Left lung (tissue), 10 donors: ENCODE data around the gene DIP2B. TPM values are rescaled to one million over a fixed set of nuclear protein-coding genes. Genes with fewer than 3 reads are reported as not detected.
"Not testable (repeated sequence)": the region's sequence is repeated elsewhere in the genome, so short reads cannot be mapped to it uniquely, and the experiment has no call there.

Experiments used
- ATAC-seq: fragments of 200-7000 bp; cut with Tn5 transposase; one replicate; pipeline ENCODE4 v1.9.1; 2020; ENCODE audit warnings: moderate library complexity
- DNase-seq, 4 donors: peaks; one replicate each; pipeline ENCODE4 v3.0.0-alpha.2; 2013 to 2020
- H3K27ac ChIP-seq, 2 donors: fragments of 200-600 bp; sonication (generic) in 1 of 2; one replicate each; pipeline versions ENCODE4 v1.5.0 to v1.8.0; 2020 to 2021
- H3K27me3 ChIP-seq, 2 donors: fragments of 200-600 bp; sonication (generic) in 1 of 2; one replicate each; pipeline versions ENCODE4 v1.5.0 to v1.8.0; 2020 to 2021
- H3K36me3 ChIP-seq, 2 donors: fragments of 200-600 bp; sonication (generic) in 1 of 2; one replicate each; pipeline versions ENCODE4 v1.5.0 to v1.8.0; 2020 to 2021
- H3K4me1 ChIP-seq, 2 donors: fragments of 200-600 bp; one replicate each; pipeline ENCODE4 v1.8.0; 2021
- H3K4me3 ChIP-seq, 2 donors: fragments of 200-600 bp; sonication (generic) in 1 of 2; one replicate each; pipeline versions ENCODE4 v1.5.0 to v1.8.0; 2020 to 2021; ENCODE audit warnings: mild to moderate bottlenecking in 1 of 2
- H3K9me3 ChIP-seq, 2 donors: fragments of 200-600 bp; sonication (generic) in 1 of 2; one replicate each; pipeline versions ENCODE4 v1.5.0 to v1.8.0; 2020 to 2021
- intact Hi-C, 2 donors: fragments of 100-400 bp; cut with DNase I; formaldehyde crosslinking; loops; one replicate each; pipeline versions ENCODE4 v1.11.2 to v1.14.2; 2022
- polyA plus RNA-seq, 6 donors: library from polyadenylated mRNA; unstranded; fragments of 120-200 nt; gene quantifications; one replicate each; pipeline ENCODE4 v1.2.1, GENCODE V29; 2013; ENCODE audit not compliant: insufficient read length in 6 of 6
- total RNA-seq, 2 donors: library from RNA; stranded (reverse); fragmentation: NEBNext Ultra II Directional; extraction: Animal tissue kit (Norgen Biotek cat#: 25700); gene quantifications; one replicate each; pipeline ENCODE4 v1.2.1, GENCODE V29; 2021
- TF ChIP-seq, protein P1 (sequence below), 2 donors: fragments of 200-600 bp; sonication (generic) in 1 of 2; IDR thresholded peaks; one replicate each; pipeline versions ENCODE4 v1.5.0 to v1.8.0; 2021; ENCODE audit warnings: antibody characterized with exemption in 2 of 2
- donor health status: DM: no; HTN: yes; CAD: no.
- donor health status: DM: no; HTN: no; CAD: no.

The DIP2B gene
- total and polyA plus RNA-seq, 8 donors: 26.5 to 38.6 (median 33.8) TPM

- no peaks in the 10 kb centered on the region for H3K36me3 ChIP-seq
- ATAC-seq (no peak), DNase-seq (no peak)
- H3K27ac ChIP-seq: no peak overlapping the region
- H3K9me3 ChIP-seq: no peaks in the 10 kb centered on the region
- no peaks in the 10 kb centered on the region for H3K27me3 ChIP-seq
- intact Hi-C loops: no loop called here
- TF ChIP-seq, protein P1, sequence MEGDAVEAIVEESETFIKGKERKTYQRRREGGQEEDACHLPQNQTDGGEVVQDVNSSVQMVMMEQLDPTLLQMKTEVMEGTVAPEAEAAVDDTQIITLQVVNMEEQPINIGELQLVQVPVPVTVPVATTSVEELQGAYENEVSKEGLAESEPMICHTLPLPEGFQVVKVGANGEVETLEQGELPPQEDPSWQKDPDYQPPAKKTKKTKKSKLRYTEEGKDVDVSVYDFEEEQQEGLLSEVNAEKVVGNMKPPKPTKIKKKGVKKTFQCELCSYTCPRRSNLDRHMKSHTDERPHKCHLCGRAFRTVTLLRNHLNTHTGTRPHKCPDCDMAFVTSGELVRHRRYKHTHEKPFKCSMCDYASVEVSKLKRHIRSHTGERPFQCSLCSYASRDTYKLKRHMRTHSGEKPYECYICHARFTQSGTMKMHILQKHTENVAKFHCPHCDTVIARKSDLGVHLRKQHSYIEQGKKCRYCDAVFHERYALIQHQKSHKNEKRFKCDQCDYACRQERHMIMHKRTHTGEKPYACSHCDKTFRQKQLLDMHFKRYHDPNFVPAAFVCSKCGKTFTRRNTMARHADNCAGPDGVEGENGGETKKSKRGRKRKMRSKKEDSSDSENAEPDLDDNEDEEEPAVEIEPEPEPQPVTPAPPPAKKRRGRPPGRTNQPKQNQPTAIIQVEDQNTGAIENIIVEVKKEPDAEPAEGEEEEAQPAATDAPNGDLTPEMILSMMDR (IDR thresholded peaks at IDR 0.05): no peak
- no peak overlapping the region for H3K4me3 ChIP-seq
- peaks cover 8 to 16% of the 10 kb centered on the region in 2 donors for H3K4me1 ChIP-seq
Measured at GRCh38 chr12:50554651-50555050, 49.9 kb downstream of the DIP2B start.

DNA sequence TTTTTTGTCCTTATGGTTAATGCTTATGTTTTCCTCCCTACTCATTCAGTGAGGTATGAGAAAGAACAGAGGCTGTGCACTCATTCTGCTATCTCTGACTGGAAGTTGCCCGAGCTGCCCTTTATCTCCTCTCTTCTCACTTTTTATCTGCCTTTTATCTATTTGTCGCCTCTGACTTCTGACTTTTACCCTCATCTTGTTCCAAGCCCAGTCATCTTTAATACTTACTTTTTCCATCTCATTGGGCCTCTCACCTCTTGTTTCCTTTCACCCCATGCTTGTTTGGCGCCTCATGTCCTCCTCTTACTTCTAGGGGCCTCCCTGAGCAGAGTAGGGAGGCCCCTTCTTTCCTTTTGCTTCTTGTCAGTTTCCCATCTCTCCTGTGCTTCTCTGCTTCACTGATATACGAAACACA is 50.7 kb downstream of the DIP2B start:
- H3K27ac ChIP-seq: no peak overlapping the region
- no peaks in the 10 kb centered on the region for H3K36me3 ChIP-seq
- TF ChIP-seq, protein P1 (IDR thresholded peaks at IDR 0.05): no peak
- H3K27me3 ChIP-seq: no peaks in the 10 kb centered on the region
- no peak overlapping the region for H3K4me3 ChIP-seq
- no peaks in the 10 kb centered on the region for H3K9me3 ChIP-seq
- intact Hi-C loops: no loop called here
- H3K4me1 ChIP-seq: peaks cover 3 to 9% of the 10 kb centered on the region in 2 donors
- ATAC-seq (no peak), DNase-seq (no peak)

DNA sequence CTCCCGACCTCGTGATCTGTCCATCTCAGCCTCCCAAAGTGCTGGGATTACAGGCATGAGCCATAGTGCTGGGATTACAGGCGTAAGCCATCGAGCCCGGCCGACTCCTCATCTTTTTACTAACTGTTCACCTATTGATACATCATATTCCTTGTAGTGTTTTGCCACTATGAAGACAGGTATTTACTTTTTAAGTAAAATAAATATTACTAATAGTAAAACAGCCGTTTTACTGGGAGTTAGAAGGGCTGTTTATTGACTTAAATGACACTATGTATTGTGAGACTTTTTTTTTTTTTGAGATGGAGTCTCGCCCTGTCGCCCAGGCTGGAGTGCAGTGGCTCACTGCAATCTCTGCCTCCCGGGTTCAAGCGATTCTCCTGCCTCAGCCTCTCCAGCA is 51.5 kb downstream of the DIP2B start:
- Histone ChIP-seq H3K27ac (no peak overlapping the region), H3K9me3 (no peaks in the 10 kb centered on the region), H3K4me3 (no peak overlapping the region), H3K4me1 (peaks cover 0 to 3% of the 10 kb centered on the region in 2 donors), H3K27me3 (no peaks in the 10 kb centered on the region), H3K36me3 (no peaks in the 10 kb centered on the region)
- ATAC-seq (no peak), DNase-seq (no peak)
- intact Hi-C loops: no loop called here
- TF ChIP-seq, protein P1 (IDR thresholded peaks at IDR 0.05): no peak

DNA sequence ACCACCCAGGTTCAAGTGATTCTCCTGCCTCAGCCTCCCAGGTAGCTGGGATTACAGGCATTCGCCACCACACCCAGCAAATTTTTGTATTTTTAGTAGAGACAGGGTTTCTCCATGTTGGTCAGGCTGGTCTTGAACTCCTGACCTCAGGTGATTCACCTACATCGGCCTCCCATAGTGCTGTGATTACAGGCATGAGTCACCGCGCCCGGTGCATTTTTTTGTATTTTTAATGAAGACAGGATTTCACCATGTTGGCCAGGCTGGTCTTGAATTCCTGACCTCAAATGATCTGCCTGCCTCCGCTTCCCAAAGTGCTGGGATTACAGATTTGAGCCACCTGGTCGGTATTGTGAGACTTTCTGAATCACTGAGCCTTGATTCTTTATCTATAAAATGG is 52.0 kb downstream of the DIP2B start:
- DNase-seq, H3K27ac ChIP-seq, intact Hi-C loops, H3K4me3 ChIP-seq, H3K4me1 ChIP-seq, ATAC-seq, H3K9me3 ChIP-seq, H3K36me3 ChIP-seq, H3K27me3 ChIP-seq: not testable (repeated sequence)

DNA sequence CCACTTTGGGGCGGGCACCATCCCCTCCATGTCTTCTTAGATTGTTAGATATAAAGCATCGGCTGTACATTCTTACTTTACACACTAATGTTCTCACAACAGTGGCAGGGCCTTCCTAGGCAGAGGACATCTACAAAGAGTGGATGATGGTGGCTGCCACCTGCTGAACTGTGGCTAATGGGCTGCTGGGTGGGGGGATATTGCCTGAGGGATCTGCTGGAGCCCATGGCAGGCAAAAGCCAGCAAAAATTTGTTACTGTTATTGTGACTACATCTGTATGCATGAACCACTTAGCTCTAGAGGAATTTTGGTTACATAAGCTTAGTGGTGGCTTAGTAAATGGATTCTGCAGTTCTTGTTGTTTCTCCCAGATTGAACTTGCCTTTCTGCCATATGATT is 52.6 kb downstream of the DIP2B start:
- no peak for DNase-seq
- ATAC-seq: no peak

DNA sequence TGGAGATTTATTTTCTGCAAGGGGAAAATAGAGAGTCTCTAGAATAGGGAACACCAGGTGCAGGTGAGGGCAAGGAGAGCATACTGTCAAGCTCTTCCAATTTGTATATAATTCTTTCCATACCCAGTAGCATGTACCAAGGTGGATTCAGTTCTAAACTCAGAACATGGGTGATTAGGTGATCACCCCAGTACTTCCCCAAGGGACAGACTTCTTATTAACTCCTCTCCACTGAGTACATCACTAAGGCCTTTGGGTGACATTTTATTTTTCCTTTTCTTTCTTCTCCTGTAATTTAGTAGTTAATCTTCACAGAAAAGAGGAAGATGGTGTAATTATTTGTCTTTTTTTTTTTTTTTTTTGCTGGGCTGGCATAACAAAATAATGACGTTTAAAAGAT is 54.2 kb downstream of the DIP2B start:
- Histone ChIP-seq H3K4me3 (no peak overlapping the region), H3K27me3 (no peaks in the 10 kb centered on the region), H3K27ac (no peak overlapping the region), H3K4me1 (peaks cover 0 to 17% of the 10 kb centered on the region in 2 donors), H3K9me3 (no peaks in the 10 kb centered on the region), H3K36me3 (no peaks in the 10 kb centered on the region)
- intact Hi-C loops: no loop called here
- ATAC-seq (no peak), DNase-seq (no peak)
- TF ChIP-seq, protein P1 (IDR thresholded peaks at IDR 0.05): no peak

More for the DNA sequence above, 52.6 kb downstream of the DIP2B start:
- Histone ChIP-seq H3K27me3 (no peaks in the 10 kb centered on the region), H3K4me3 (no peak overlapping the region), H3K36me3 (no peaks in the 10 kb centered on the region), H3K9me3 (no peaks in the 10 kb centered on the region), H3K27ac (no peak overlapping the region), H3K4me1 (peaks cover 0 to 1% of the 10 kb centered on the region in 2 donors)
- intact Hi-C loops: no loop called here
- TF ChIP-seq, protein P1 (IDR thresholded peaks at IDR 0.05): no peak
